ENCODE results near the gene METTL1. TPM values are rescaled to one million over a fixed set of nuclear protein-coding genes. Genes with fewer than 3 reads are reported as not detected.
A peak's percentile ranks its signal among the peaks of the same experiment; 100 is the strongest.

The METTL1 gene
- total and polyA plus RNA-seq, 8 donors = 4.4 to 37.9 (median 15.4) TPM

DNA sequence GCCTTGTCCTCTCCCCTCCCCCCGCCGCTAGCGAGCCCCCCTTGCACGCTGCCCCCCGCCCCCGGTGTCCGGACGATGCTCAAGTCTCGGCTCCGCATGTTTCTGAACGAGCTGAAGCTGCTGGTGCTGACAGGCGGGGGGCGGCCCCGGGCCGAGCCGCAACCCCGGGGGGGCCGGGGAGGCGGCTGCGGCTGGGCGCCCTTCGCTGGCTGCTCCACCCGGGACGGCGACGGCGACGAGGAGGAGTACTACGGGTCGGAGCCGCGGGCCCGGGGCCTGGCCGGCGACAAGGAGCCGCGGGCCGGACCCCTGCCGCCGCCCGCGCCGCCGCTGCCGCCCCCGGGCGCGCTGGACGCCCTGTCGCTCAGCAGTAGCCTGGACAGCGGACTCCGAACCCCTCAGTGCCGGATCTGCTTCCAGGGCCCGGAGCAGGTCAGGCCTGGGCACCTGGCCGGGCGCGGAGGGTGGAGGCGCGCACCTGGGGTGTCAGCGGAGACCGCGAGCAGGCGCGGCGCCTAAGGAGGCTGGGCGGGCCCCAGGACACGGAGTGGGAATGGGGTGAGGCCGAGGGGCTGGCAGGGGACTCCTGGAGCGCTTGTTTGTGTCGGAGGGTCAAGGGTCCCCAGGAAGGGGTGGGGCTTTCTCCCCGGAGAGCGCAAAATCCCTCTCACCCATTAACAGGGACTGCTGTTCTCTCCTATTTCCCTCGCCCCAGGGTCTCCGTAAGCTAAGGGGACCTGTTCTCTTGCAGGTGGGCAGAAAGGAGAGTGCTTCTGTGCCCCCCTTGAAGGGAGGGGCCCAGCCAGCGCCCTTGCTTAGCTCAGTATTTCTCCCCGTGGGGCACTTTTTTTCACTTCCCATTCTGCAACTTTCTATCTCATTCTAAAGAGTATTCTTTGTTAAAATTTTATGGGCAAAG is 16.2 kb downstream of the METTL1 start:
- Histone ChIP-seq H3K4me3 (peak overlapping the region; percentile 66 to 88 (median 78)), H3K36me3 (peaks cover 7 to 23% (median 20%) of the 10 kb centered on the region in 4 donors), H3K9me3 (no peaks in the 10 kb centered on the region), H3K27me3 (peaks cover 0 to 4% (median 0%) of the 10 kb centered on the region in 3 donors), H3K4me1 (peaks cover 25 to 48% (median 44%) of the 10 kb centered on the region in 4 donors), H3K27ac (peak overlapping the region; percentile 70 to 83 (median 80))
- DNase-seq = peak; percentile 67 to 82
- no peak for TF ChIP-seq EP300 (IDR thresholded peaks at IDR 0.05)
- peak in 1 of 3 donors; percentile 20 for TF ChIP-seq POLR2AphosphoS5 (IDR thresholded peaks at IDR 0.05)
- TF ChIP-seq POLR2A (IDR thresholded peaks at IDR 0.05) = no peak
- TF ChIP-seq, protein P1, sequence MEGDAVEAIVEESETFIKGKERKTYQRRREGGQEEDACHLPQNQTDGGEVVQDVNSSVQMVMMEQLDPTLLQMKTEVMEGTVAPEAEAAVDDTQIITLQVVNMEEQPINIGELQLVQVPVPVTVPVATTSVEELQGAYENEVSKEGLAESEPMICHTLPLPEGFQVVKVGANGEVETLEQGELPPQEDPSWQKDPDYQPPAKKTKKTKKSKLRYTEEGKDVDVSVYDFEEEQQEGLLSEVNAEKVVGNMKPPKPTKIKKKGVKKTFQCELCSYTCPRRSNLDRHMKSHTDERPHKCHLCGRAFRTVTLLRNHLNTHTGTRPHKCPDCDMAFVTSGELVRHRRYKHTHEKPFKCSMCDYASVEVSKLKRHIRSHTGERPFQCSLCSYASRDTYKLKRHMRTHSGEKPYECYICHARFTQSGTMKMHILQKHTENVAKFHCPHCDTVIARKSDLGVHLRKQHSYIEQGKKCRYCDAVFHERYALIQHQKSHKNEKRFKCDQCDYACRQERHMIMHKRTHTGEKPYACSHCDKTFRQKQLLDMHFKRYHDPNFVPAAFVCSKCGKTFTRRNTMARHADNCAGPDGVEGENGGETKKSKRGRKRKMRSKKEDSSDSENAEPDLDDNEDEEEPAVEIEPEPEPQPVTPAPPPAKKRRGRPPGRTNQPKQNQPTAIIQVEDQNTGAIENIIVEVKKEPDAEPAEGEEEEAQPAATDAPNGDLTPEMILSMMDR (IDR thresholded peaks at IDR 0.05) = no peak
- intact Hi-C loops (cut with DNase I; ENCODE audit: low total_unique reads) = no loop called here
- WGBS, 5 donors = 1 to 3% (median 1%) methylated on average over 21 to 76 of the region's 76 CpGs

DNA sequence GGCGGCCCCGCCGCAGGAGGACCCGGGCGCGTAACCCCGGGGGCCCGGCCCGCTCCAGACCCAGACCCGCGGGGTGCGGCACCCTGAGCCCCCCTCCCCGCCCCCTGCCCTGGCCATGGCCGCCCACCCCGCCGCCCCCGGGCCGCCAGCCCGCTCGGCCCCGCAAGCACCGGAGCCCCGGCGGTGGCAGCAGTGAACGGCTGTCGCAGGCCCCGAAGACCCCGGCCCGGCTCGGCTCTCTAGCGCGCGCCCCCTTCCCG is 16.8 kb downstream of the METTL1 start:
- H3K4me3 ChIP-seq = peak overlapping the region; percentile 66 to 88 (median 78)
- peak overlapping the region; percentile 70 to 83 (median 80) for H3K27ac ChIP-seq
- intact Hi-C loops (cut with DNase I; ENCODE audit: low total_unique reads) = no loop called here
- TF ChIP-seq EP300 (IDR thresholded peaks at IDR 0.05) (no peak), POLR2A (IDR thresholded peaks at IDR 0.05) (no peak), POLR2AphosphoS5 (IDR thresholded peaks at IDR 0.05) (no peak)
- TF ChIP-seq, protein P1 (IDR thresholded peaks at IDR 0.05) = no peak
- peaks cover 7 to 29% (median 26%) of the 10 kb centered on the region in 4 donors for H3K36me3 ChIP-seq
- DNase-seq = no peak
- 0 to 2% (median 1%) methylated on average over 5 to 27 of the region's 34 CpGs for WGBS, 5 donors
- peaks cover 27 to 53% (median 47%) of the 10 kb centered on the region in 4 donors for H3K4me1 ChIP-seq
- H3K27me3 ChIP-seq = no peaks in the 10 kb centered on the region
- H3K9me3 ChIP-seq = no peaks in the 10 kb centered on the region

DNA sequence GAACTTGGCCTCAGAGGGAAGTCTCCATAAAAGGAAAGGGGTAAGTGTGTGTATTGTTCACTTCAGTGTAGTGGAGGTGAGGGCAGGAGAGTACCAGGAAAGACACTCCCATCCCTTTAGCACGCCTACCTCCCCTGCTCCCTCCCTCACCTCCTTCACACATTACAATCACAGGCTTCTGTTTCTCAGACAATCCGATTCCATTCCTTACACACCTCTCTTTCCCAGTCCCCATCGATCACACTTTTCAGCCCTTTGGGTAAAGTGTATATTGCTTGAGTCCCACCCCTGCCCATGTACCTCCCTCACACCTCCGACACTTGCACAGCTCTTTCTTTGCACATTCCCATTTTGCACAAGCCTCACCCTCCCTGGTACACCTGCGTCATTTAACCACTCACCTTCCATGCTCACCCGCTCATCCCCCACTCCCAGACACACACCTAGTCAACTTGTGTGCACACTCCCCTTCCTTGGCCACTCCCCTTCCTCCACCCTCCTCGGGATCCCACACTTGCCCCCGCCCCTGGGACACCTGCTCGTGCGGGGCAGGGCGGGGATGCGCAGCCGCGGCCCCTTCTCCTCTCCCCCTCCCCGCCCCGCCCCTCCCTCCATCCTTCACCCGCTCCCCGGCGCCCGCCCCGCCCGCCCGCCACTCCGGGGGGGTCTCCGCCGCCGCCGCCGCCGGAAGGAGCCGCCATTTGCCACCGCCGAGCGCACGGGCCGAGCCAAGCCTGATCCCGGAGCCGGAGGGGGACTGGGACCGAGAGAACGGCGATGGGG is 17.3 kb downstream of the METTL1 start, which contains the start of gene MARCHF9:
MARCHF9 (plus strand) TSS at position 693 of the 783 bp plus-strand sequence. CDS start 426 bp downstream, outside the sequence.
- TF ChIP-seq POLR2A (IDR thresholded peaks at IDR 0.05) = no peak
- TF ChIP-seq EP300 (IDR thresholded peaks at IDR 0.05) = no peak
- peak in 1 of 3 donors; percentile 19 for TF ChIP-seq POLR2AphosphoS5 (IDR thresholded peaks at IDR 0.05)
- TF ChIP-seq, protein P1 (IDR thresholded peaks at IDR 0.05) = peak in 1 of 7 experiments; percentile 4
- Histone ChIP-seq H3K27me3 (no peaks in the 10 kb centered on the region), H3K36me3 (peaks cover 7 to 34% (median 32%) of the 10 kb centered on the region in 4 donors), H3K4me1 (peaks cover 27 to 53% (median 47%) of the 10 kb centered on the region in 4 donors), H3K4me3 (peak within 1 kb of the TSS; percentile 66 to 88 (median 78)), H3K9me3 (no peaks in the 10 kb centered on the region), H3K27ac (peak within 1 kb of the TSS; percentile 70 to 83 (median 80))
- peak; percentile 72 to 93 for DNase-seq
- intact Hi-C loops (cut with DNase I; ENCODE audit: low total_unique reads) = no loop called here
- WGBS, 5 donors = 1 to 3% (median 1%) methylated on average over 21 to 39 of the region's 41 CpGs

DNA sequence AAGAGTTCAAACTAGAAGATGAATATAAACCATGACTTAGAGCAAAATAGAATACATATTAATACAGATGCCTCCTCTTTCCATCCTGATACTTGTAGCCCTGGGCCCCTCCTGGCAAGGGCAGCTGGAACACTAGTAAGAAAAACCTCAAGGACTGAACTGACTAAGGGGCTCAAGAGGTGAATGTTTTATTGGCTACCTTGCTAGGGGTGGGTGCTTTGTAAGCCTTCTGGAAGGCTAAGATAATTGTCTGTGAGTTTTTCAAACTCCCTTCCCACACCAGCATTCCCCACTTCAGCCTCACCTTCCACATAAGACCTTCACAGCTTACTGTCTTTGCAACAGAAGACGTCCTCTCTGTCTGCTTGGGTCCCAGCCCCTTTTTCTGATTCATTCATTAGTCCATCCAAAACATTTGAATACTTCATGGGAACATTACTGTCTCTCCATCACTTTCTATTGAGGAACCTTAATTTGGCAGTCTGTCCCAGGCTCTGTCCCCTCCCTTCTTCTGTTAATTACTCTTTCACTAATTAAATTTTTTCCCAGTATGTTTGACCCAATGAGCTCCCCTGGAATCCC is 18.1 kb downstream of the METTL1 start:
- Histone ChIP-seq H3K4me1 (peaks cover 27 to 53% (median 47%) of the 10 kb centered on the region in 4 donors), H3K4me3 (no peak overlapping the region), H3K27me3 (no peaks in the 10 kb centered on the region), H3K27ac (peak overlapping the region in 3 of 5 donors; percentile 73 to 83 (median 82)), H3K36me3 (peaks cover 7 to 38% (median 34%) of the 10 kb centered on the region in 4 donors), H3K9me3 (no peaks in the 10 kb centered on the region)
- WGBS, 5 donors = 18 to 45% (median 41%) methylated on average over 1 of the region's 1 CpG
- DNase-seq = no peak
- TF ChIP-seq EP300 (IDR thresholded peaks at IDR 0.05) (no peak), POLR2AphosphoS5 (IDR thresholded peaks at IDR 0.05) (no peak), POLR2A (IDR thresholded peaks at IDR 0.05) (no peak)
- TF ChIP-seq, protein P1 (IDR thresholded peaks at IDR 0.05) = no peak
- intact Hi-C loops (cut with DNase I; ENCODE audit: low total_unique reads) = no loop called here
